HCT116 (cell line): ENCODE results near the gene CNTNAP2. TPM values are rescaled to one million over a fixed set of nuclear protein-coding genes. Genes with fewer than 3 reads are reported as not detected.

Experiments used
- ATAC-seq: fragments of 200-7000 bp; cut with Tn5 transposase; 2 replicates; pipeline ENCODE4 v1.9.1; 2020; ENCODE audit warnings: mild to moderate bottlenecking, moderate library complexity
- BruUV-seq: library from RNA; stranded (reverse); fragments of 400-500 nt; replicated peaks from 2 replicates; lab custom pipeline; 2021; lab: Mats Ljungman, UMichigan
- CTCF ChIA-PET: fragments of 300-600 bp; sonication (Branson Sonifier 250); formaldehyde crosslinking; loops from one replicate; lab custom pipeline; 2021; ENCODE audit warnings: antibody characterized with exemption; lab: Charles Lee
- POLR2A ChIA-PET: fragments of 300-600, 350-600 bp; sonication (Branson Sonifier 250); formaldehyde crosslinking; loops from one replicate; lab custom pipeline; 2021; ENCODE audit warnings: antibody characterized with exemption; lab: Charles Lee
- RAD21 ChIA-PET, 2 experiments: fragments of 300-600 bp; sonication (Branson Sonifier 250); formaldehyde crosslinking; loops; one replicate each; lab custom pipeline; 2023; ENCODE audit warnings: low total read pairs in 2 of 2; ENCODE audit not compliant: uncharacterized antibody in 2 of 2, unreplicated experiment in 2 of 2, low non-redundant PET in 1 of 2; lab: Charles Lee
- DNase-seq: peaks from one replicate; pipeline ENCODE4 v3.0.0-alpha.2; 2010; ENCODE audit warnings: low read depth, low spot score
- H2AFZ ChIP-seq: fragments of 200-600 bp; shearing (Covaris generic), sonication (generic); 2 replicates; pipeline ENCODE4 v1.6.1; 2017; ENCODE audit warnings: low read depth, mixed run types, mixed read lengths, antibody characterized with exemption, low read length; ENCODE audit not compliant: poor library complexity, severe bottlenecking
- H3K27ac ChIP-seq: 2 replicates; pipeline ENCODE4 v1.5.1; 2012; ENCODE audit warnings: low read depth, low read length
- H3K27me3 ChIP-seq: fragments of 200-600 bp; sonication (generic); 2 replicates; pipeline ENCODE4 v1.6.1; 2016; ENCODE audit warnings: mixed run types, low read length, mixed read lengths; ENCODE audit not compliant: insufficient read depth
- H3K36me3 ChIP-seq, 2 experiments: fragments of 200-500 bp in 1 of 2; fragments of 200-600 bp in 1 of 2; sonication (Bioruptor generic) in 1 of 2; sonication (generic) in 1 of 2; 2 replicates each; pipeline versions ENCODE4 v1.5.1 to v1.6.1; 2014 to 2016; ENCODE audit warnings: low read length in 2 of 2, inconsistent platforms in 1 of 2, mixed read lengths in 1 of 2, mixed run types in 1 of 2; ENCODE audit not compliant: insufficient read depth in 2 of 2, control insufficient read depth in 1 of 2
- H3K4me1 ChIP-seq, 2 experiments: fragments of 200-600 bp in 1 of 2; sonication (generic) in 1 of 2; 2 replicates each; pipeline versions ENCODE4 v1.5.1 to v1.6.1; 2012 to 2017; ENCODE audit warnings: low read length in 2 of 2, inconsistent platforms in 1 of 2, mild to moderate bottlenecking in 1 of 2, mixed read lengths in 1 of 2, mixed run types in 1 of 2, moderate library complexity in 1 of 2; ENCODE audit not compliant: insufficient read depth in 2 of 2, control insufficient read depth in 1 of 2
- H3K4me2 ChIP-seq: fragments of 200-600 bp; sonication (generic); 2 replicates; pipeline ENCODE4 v1.6.1; 2017; ENCODE audit warnings: mixed run types, low read length, mixed read lengths
- H3K4me3 ChIP-seq, 2 experiments: fragments of 200-600 bp in 1 of 2; sonication (generic) in 1 of 2; replicated peaks in 1 of 2; 2 replicates each; pipeline ENCODE4 v1.5.1; 2011 to 2016; ENCODE audit warnings: low read length in 2 of 2, control low read depth in 1 of 2, low read depth in 1 of 2, mild to moderate bottlenecking in 1 of 2, mixed read lengths in 1 of 2, mixed run types in 1 of 2
- H3K79me2 ChIP-seq: fragments of 200-600 bp; sonication (generic); 2 replicates; pipeline ENCODE4 v1.6.1; 2017; ENCODE audit warnings: mild to moderate bottlenecking, mixed run types, low read length, moderate library complexity, mixed read lengths; ENCODE audit not compliant: insufficient read depth
- H3K9ac ChIP-seq: fragments of 200-600 bp; sonication (generic); 2 replicates; pipeline ENCODE4 v1.6.1; 2016; ENCODE audit warnings: low read length, mixed read lengths
- H3K9me2 ChIP-seq: fragments of 200-600 bp; sonication (generic), shearing (Covaris generic); 2 replicates; pipeline ENCODE4 v1.6.1; 2017; ENCODE audit warnings: mixed run types, mild to moderate bottlenecking, moderate library complexity; ENCODE audit not compliant: insufficient read depth
- H3K9me3 ChIP-seq, 2 experiments: fragments of 200-500 bp in 1 of 2; fragments of 200-600 bp in 1 of 2; sonication (Bioruptor generic) in 1 of 2; sonication (generic) in 1 of 2; 2 replicates each; pipeline ENCODE4 v1.6.1; 2014 to 2017; ENCODE audit warnings: low read length in 2 of 2, mixed read lengths in 2 of 2, inconsistent platforms in 1 of 2, low read depth in 1 of 2, mild to moderate bottlenecking in 1 of 2, mixed run types in 1 of 2, moderate library complexity in 1 of 2; ENCODE audit not compliant: control insufficient read depth in 1 of 2, insufficient read depth in 1 of 2
- H4K20me1 ChIP-seq: fragments of 200-600 bp; sonication (generic), shearing (Covaris generic); 2 replicates; pipeline ENCODE4 v1.6.1; 2017; ENCODE audit warnings: mixed run types, mild to moderate bottlenecking, moderate library complexity; ENCODE audit not compliant: insufficient read depth
- EZH2 ChIP-seq: fragments of 200-600 bp; sonication (generic); IDR thresholded peaks from 2 replicates; pipeline ENCODE4 v1.6.1; 2017; ENCODE audit warnings: antibody characterized with exemption, mixed run types
- EZH2phosphoT487 ChIP-seq: fragments of 200-600 bp; IDR thresholded peaks from 2 replicates; pipeline ENCODE4 v1.6.1; 2018; ENCODE audit warnings: antibody characterized with exemption, borderline replicate concordance
- FOSL1 ChIP-seq: IDR thresholded peaks from 2 replicates; pipeline ENCODE4 v1.6.1; 2012; ENCODE audit warnings: low read depth
- POLR2A ChIP-seq: IDR thresholded peaks from 2 replicates; pipeline ENCODE4 v1.7.0; 2011; ENCODE audit warnings: borderline replicate concordance; ENCODE audit not compliant: insufficient read depth, insufficient read length; ENCODE audit errors: extremely low read depth
- RAD21 ChIP-seq: IDR thresholded peaks from 2 replicates; pipeline ENCODE4 v1.6.1; 2012; ENCODE audit warnings: low read depth, mild to moderate bottlenecking
- SIN3A ChIP-seq: IDR thresholded peaks from 2 replicates; pipeline ENCODE4 v1.6.1; 2012; ENCODE audit warnings: low read depth
- SP1 ChIP-seq: IDR thresholded peaks from 2 replicates; pipeline ENCODE4 v1.6.1; 2012; ENCODE audit warnings: low read depth
- SRF ChIP-seq: IDR thresholded peaks from 2 replicates; pipeline ENCODE4 v1.6.1; 2012; ENCODE audit warnings: low read depth
- TCF7L2 ChIP-seq: IDR thresholded peaks from 2 replicates; pipeline ENCODE4 v1.7.0; 2011; ENCODE audit warnings: borderline replicate concordance, inconsistent platforms; ENCODE audit not compliant: insufficient read depth, insufficient read length; ENCODE audit errors: extremely low read depth
- YY1 ChIP-seq: IDR thresholded peaks from 2 replicates; pipeline ENCODE4 v1.6.1; 2011; ENCODE audit warnings: low read length, low read depth, moderate library complexity, mild to moderate bottlenecking; ENCODE audit not compliant: insufficient replicate concordance; ENCODE audit errors: extremely low read depth
- ZFX ChIP-seq: fragments of 450-650 bp; IDR thresholded peaks from 2 replicates; pipeline ENCODE4 v1.6.1; 2017
- ZNF274 ChIP-seq: fragments of 200-500 bp; sonication (Bioruptor generic); IDR thresholded peaks from 2 replicates; pipeline ENCODE4 v1.6.1; 2014; ENCODE audit warnings: mild to moderate bottlenecking, low read depth, low read length, inconsistent platforms
- intact Hi-C: fragments of 100-400 bp; cut with micrococcal nuclease; formaldehyde crosslinking; loops from 2 replicates; pipeline ENCODE4 v1.10.0; 2022
- total RNA-seq: library from RNA; stranded (reverse); gene quantifications from one replicate; pipeline ENCODE4 v1.2.1, GENCODE V29; 2021; ENCODE audit not compliant: unreplicated experiment
- TF ChIP-seq, protein P1 (sequence below), 3 experiments: fragments of 200-600 bp in 1 of 3; sonication (generic) in 1 of 3; IDR thresholded peaks in 2 of 3; conservative IDR thresholded peaks in 1 of 3; 2 replicates each; pipeline ENCODE4 v1.5.1; 2012 to 2017; ENCODE audit warnings: low read depth in 2 of 3, low read length in 2 of 3, antibody characterized with exemption in 1 of 3, borderline replicate concordance in 1 of 3, control low read depth in 1 of 3, mild to moderate bottlenecking in 1 of 3, mixed read lengths in 1 of 3, mixed run types in 1 of 3, moderate library complexity in 1 of 3; ENCODE audit not compliant: insufficient read depth in 1 of 3
- TF ChIP-seq, protein P2 (sequence below): IDR thresholded peaks from 2 replicates; pipeline ENCODE4 v1.6.1; 2012
- TF ChIP-seq, protein P3 (sequence below): IDR thresholded peaks from 2 replicates; pipeline ENCODE4 v1.6.1; 2011; ENCODE audit warnings: mild to moderate bottlenecking, low read length, moderate library complexity; ENCODE audit not compliant: insufficient replicate concordance; ENCODE audit errors: extremely low read depth
- TF ChIP-seq, protein P4 (sequence below): IDR thresholded peaks from 2 replicates; pipeline ENCODE4 v1.6.1; 2012; ENCODE audit warnings: low read depth

The CNTNAP2 gene
- total RNA-seq, 1 experiment from 2014 or later: 0.37 TPM

- RAD21 ChIA-PET: no interaction called here
- Histone ChIP-seq H3K27me3 (no peaks in the 10 kb centered on the region), H3K9me3 (peaks cover 4 to 42% of the 10 kb centered on the region in 2 experiments; a peak in 2 of 4 replicates), H3K36me3 (no peaks in the 10 kb centered on the region), H3K9me2 (no peaks in the 10 kb centered on the region), H2AFZ (no peak overlapping the region), H4K20me1 (no peaks in the 10 kb centered on the region), H3K4me3 (no peak overlapping the region), H3K9ac (no peak overlapping the region), H3K4me2 (no peak overlapping the region), H3K27ac (no peak overlapping the region), H3K4me1 (no peaks in the 10 kb centered on the region), H3K79me2 (no peaks in the 10 kb centered on the region)
- TF ChIP-seq POLR2A: no peak
- TF ChIP-seq, protein P1, sequence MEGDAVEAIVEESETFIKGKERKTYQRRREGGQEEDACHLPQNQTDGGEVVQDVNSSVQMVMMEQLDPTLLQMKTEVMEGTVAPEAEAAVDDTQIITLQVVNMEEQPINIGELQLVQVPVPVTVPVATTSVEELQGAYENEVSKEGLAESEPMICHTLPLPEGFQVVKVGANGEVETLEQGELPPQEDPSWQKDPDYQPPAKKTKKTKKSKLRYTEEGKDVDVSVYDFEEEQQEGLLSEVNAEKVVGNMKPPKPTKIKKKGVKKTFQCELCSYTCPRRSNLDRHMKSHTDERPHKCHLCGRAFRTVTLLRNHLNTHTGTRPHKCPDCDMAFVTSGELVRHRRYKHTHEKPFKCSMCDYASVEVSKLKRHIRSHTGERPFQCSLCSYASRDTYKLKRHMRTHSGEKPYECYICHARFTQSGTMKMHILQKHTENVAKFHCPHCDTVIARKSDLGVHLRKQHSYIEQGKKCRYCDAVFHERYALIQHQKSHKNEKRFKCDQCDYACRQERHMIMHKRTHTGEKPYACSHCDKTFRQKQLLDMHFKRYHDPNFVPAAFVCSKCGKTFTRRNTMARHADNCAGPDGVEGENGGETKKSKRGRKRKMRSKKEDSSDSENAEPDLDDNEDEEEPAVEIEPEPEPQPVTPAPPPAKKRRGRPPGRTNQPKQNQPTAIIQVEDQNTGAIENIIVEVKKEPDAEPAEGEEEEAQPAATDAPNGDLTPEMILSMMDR (IDR thresholded peaks at IDR 0.05 in 2 of 3, conservative IDR thresholded peaks at IDR 0.05 in 1 of 3; ENCODE audit: borderline replicate concordance in 1 of 3, insufficient read depth in 1 of 3, low read depth in 2 of 3, low read length in 2 of 3): no peak
- no peak for TF ChIP-seq SP1
- no peak for TF ChIP-seq TCF7L2
- no peak for TF ChIP-seq ZNF274
- TF ChIP-seq, protein P2, sequence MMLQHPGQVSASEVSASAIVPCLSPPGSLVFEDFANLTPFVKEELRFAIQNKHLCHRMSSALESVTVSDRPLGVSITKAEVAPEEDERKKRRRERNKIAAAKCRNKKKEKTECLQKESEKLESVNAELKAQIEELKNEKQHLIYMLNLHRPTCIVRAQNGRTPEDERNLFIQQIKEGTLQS: no peak
- TF ChIP-seq SIN3A: no peak
- TF ChIP-seq SRF: no peak
- no peak for TF ChIP-seq RAD21
- TF ChIP-seq, protein P3, sequence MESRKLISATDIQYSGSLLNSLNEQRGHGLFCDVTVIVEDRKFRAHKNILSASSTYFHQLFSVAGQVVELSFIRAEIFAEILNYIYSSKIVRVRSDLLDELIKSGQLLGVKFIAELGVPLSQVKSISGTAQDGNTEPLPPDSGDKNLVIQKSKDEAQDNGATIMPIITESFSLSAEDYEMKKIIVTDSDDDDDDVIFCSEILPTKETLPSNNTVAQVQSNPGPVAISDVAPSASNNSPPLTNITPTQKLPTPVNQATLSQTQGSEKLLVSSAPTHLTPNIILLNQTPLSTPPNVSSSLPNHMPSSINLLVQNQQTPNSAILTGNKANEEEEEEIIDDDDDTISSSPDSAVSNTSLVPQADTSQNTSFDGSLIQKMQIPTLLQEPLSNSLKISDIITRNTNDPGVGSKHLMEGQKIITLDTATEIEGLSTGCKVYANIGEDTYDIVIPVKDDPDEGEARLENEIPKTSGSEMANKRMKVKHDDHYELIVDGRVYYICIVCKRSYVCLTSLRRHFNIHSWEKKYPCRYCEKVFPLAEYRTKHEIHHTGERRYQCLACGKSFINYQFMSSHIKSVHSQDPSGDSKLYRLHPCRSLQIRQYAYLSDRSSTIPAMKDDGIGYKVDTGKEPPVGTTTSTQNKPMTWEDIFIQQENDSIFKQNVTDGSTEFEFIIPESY: no peak
- no peak for TF ChIP-seq EZH2phosphoT487
- TF ChIP-seq FOSL1: no peak
- no peak for TF ChIP-seq EZH2
- TF ChIP-seq YY1: no peak
- TF ChIP-seq, protein P4, sequence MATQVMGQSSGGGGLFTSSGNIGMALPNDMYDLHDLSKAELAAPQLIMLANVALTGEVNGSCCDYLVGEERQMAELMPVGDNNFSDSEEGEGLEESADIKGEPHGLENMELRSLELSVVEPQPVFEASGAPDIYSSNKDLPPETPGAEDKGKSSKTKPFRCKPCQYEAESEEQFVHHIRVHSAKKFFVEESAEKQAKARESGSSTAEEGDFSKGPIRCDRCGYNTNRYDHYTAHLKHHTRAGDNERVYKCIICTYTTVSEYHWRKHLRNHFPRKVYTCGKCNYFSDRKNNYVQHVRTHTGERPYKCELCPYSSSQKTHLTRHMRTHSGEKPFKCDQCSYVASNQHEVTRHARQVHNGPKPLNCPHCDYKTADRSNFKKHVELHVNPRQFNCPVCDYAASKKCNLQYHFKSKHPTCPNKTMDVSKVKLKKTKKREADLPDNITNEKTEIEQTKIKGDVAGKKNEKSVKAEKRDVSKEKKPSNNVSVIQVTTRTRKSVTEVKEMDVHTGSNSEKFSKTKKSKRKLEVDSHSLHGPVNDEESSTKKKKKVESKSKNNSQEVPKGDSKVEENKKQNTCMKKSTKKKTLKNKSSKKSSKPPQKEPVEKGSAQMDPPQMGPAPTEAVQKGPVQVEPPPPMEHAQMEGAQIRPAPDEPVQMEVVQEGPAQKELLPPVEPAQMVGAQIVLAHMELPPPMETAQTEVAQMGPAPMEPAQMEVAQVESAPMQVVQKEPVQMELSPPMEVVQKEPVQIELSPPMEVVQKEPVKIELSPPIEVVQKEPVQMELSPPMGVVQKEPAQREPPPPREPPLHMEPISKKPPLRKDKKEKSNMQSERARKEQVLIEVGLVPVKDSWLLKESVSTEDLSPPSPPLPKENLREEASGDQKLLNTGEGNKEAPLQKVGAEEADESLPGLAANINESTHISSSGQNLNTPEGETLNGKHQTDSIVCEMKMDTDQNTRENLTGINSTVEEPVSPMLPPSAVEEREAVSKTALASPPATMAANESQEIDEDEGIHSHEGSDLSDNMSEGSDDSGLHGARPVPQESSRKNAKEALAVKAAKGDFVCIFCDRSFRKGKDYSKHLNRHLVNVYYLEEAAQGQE: no peak
- no peak for TF ChIP-seq ZFX
- BruUV-seq: no TSS peak
- ATAC-seq: no peak
- no peak for DNase-seq
- intact Hi-C loops: no loop called here
- POLR2A ChIA-PET: no interaction called here
- CTCF ChIA-PET: no interaction called here
Measured at GRCh38 chr7:146510088-146510680, 393.6 kb downstream of the CNTNAP2 start.
